Neuronal stem cell (in vitro differentiated cells): ENCODE measurements around the gene PPOX.

Experiments
- DNase-seq: peaks from one replicate; pipeline ENCODE4 v3.0.0-alpha.2; 2013; ENCODE audit warnings: low spot score
- H2AFZ ChIP-seq: one replicate; pipeline ENCODE4 v1.6.1; 2013; ENCODE audit warnings: mild to moderate bottlenecking, low read length, inconsistent platforms
- H2AK5ac ChIP-seq: 2 replicates; pipeline ENCODE4 v1.6.1; 2013; ENCODE audit warnings: low read depth, mild to moderate bottlenecking, inconsistent platforms, low read length, moderate library complexity, mixed read lengths
- H2BK120ac ChIP-seq: 2 replicates; pipeline ENCODE4 v1.6.1; 2013; ENCODE audit warnings: low read depth, mild to moderate bottlenecking, inconsistent platforms, low read length, moderate library complexity, mixed read lengths
- H2BK12ac ChIP-seq: one replicate; pipeline ENCODE4 v1.6.1; 2013; ENCODE audit warnings: low read length, inconsistent platforms
- H2BK15ac ChIP-seq: 2 replicates; pipeline ENCODE4 v1.6.1; 2013; ENCODE audit warnings: mild to moderate bottlenecking, low read length, inconsistent platforms, mixed read lengths
- H2BK5ac ChIP-seq: one replicate; pipeline ENCODE4 v1.6.1; 2013; ENCODE audit warnings: inconsistent platforms, mild to moderate bottlenecking, low read length, moderate library complexity
- H3K14ac ChIP-seq: one replicate; pipeline ENCODE4 v1.6.1; 2013; ENCODE audit warnings: low read length, inconsistent platforms
- H3K18ac ChIP-seq: 2 replicates; pipeline ENCODE4 v1.6.1; 2013; ENCODE audit warnings: low read length, inconsistent platforms
- H3K23ac ChIP-seq: 2 replicates; pipeline ENCODE4 v1.6.1; 2013; ENCODE audit warnings: low read depth, mild to moderate bottlenecking, mixed read lengths, low read length, inconsistent platforms; ENCODE audit not compliant: poor library complexity
- H3K27ac ChIP-seq: replicated peaks from 3 replicates; pipeline ENCODE4 v1.5.1; 2013; ENCODE audit warnings: low read length, inconsistent platforms
- H3K27me3 ChIP-seq, 3 experiments: 2 replicates each; pipeline ENCODE4 v1.6.1; 2013; ENCODE audit warnings: low read length in 3 of 3, mild to moderate bottlenecking in 2 of 3, inconsistent platforms in 1 of 3, low read depth in 1 of 3, mixed read lengths in 1 of 3, moderate library complexity in 1 of 3; ENCODE audit not compliant: control insufficient read depth in 3 of 3, insufficient read depth in 3 of 3
- H3K36me3 ChIP-seq, 2 donors: replicated peaks in 1 of 2; 2 replicates each; pipeline ENCODE4 v1.6.1; 2013; ENCODE audit warnings: low read length in 2 of 2; ENCODE audit not compliant: control insufficient read depth in 2 of 2, insufficient read depth in 2 of 2
- H3K4ac ChIP-seq: 2 replicates; pipeline ENCODE4 v1.6.1; 2013; ENCODE audit warnings: inconsistent platforms, mild to moderate bottlenecking, low read length, moderate library complexity
- H3K4me1 ChIP-seq, 2 donors: 1 replicate in 1 of 2; 2 replicates in 1 of 2; pipeline ENCODE4 v1.6.1; 2013; ENCODE audit warnings: low read length in 2 of 2, low read depth in 1 of 2; ENCODE audit not compliant: control insufficient read depth in 2 of 2, insufficient read depth in 1 of 2
- H3K4me2 ChIP-seq: one replicate; pipeline ENCODE4 v1.6.1; 2013; ENCODE audit warnings: mild to moderate bottlenecking, low read length, inconsistent platforms; ENCODE audit not compliant: insufficient read depth, poor library complexity, severe bottlenecking
- H3K4me3 ChIP-seq, 2 donors: 2 replicates each; pipeline ENCODE4 v1.5.1; 2013; ENCODE audit warnings: low read length in 2 of 2, mild to moderate bottlenecking in 2 of 2, inconsistent platforms in 1 of 2, moderate library complexity in 1 of 2
- H3K79me1 ChIP-seq: one replicate; pipeline ENCODE4 v1.6.1; 2013; ENCODE audit warnings: low read depth, mild to moderate bottlenecking, inconsistent platforms, low read length, moderate library complexity
- H3K9ac ChIP-seq: one replicate; pipeline ENCODE4 v1.6.1; 2013; ENCODE audit warnings: mild to moderate bottlenecking, low read depth, low read length, inconsistent platforms; ENCODE audit not compliant: poor library complexity
- H3K9me3 ChIP-seq, 2 donors: replicated peaks in 1 of 2; 2 replicates each; pipeline versions ENCODE3 to v1.6.1; 2013; ENCODE audit warnings: low read length in 2 of 2, mild to moderate bottlenecking in 2 of 2, inconsistent platforms in 1 of 2, low read depth in 1 of 2, mixed read lengths in 1 of 2, moderate library complexity in 1 of 2; ENCODE audit not compliant: control insufficient read depth in 2 of 2, insufficient read depth in 1 of 2
- H4K8ac ChIP-seq: one replicate; pipeline ENCODE4 v1.6.1; 2013; ENCODE audit warnings: low read depth, mild to moderate bottlenecking, inconsistent platforms, low read length, moderate library complexity
- H4K91ac ChIP-seq: one replicate; pipeline ENCODE4 v1.6.1; 2013; ENCODE audit warnings: low read length, low read depth, mild to moderate bottlenecking, inconsistent platforms; ENCODE audit not compliant: poor library complexity
- WGBS, 2 donors: extraction: QIAGEN DNeasy Blood & Tissue Kit; methylation state at CpG; one replicate each; pipeline ENCODE4 v1.1.7; 2013; ENCODE audit warnings: missing lambda C conversion rate in 2 of 2, mixed read lengths in 1 of 2; ENCODE audit not compliant: insufficient read length in 2 of 2, insufficient replicate concordance in 1 of 2; ENCODE audit errors: extremely low coverage in 2 of 2; 5-methylcytosine and 5-hydroxymethylcytosine counted together

PPOX gene

DNA sequence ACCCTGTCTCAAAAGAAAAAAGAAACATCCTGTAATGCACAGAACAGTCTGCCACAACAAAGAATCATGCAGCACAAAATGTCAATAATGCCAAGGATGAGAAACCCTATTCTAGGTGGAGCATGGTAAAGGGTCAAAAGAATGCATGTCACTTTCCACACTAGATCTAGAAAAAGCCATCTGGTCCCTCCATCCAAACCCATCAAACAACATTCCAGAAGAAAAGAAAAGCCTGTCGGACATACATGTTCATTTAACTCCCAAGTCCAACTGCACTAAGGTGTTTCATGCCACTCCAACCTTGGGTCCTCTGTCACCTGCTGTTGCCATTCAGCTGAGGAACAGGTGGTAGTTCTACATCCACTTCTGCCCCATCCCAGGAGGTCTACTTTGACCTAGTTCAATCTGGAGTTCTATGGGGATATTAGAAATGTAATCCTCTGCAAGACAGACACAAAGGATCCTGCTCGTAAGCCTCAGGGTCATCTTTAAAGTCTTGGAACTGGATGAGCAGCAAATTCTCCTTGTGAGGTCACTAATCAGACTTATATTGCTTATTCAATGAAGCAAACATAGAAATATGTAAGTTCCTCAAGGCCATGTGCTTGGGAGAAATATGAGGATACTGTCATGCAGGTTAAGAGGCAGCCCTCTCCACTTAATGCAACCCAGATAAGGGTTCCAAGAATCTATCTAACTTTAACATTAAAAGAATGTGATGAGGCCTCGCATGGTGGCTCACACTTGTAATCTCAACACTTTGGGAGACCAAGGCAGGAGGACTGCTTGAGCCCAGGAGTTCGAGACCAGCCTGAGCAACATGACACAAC, 37.4 kb upstream of the PPOX start:
- Histone ChIP-seq H3K27me3 (no peaks in the 10 kb centered on the region), H3K27ac (no peak overlapping the region), H2BK12ac (no peak overlapping the region), H3K4me1 (peaks cover 3 to 15% of the 10 kb centered on the region in 2 donors), H3K18ac (no peak overlapping the region), H3K79me1 (peaks cover 5% of the 10 kb centered on the region), H4K8ac (no peak overlapping the region), H4K91ac (no peak overlapping the region), H2BK5ac (no peak overlapping the region), H3K9ac (no peak overlapping the region), H3K4ac (no peak overlapping the region), H2BK15ac (no peak overlapping the region), H3K23ac (no peak overlapping the region), H2BK120ac (no peak overlapping the region), H2AK5ac (no peak overlapping the region), H2AFZ (no peak overlapping the region), H3K4me3 (no peak overlapping the region), H3K14ac (no peak overlapping the region), H3K9me3 (no peaks in the 10 kb centered on the region), H3K4me2 (no peak overlapping the region), H3K36me3 (peaks cover 25 to 65% of the 10 kb centered on the region in 2 donors)
- DNase-seq = no peak
- no CpG with 5 or more reads among the region's 4 CpGs for WGBS, 2 donors

DNA sequence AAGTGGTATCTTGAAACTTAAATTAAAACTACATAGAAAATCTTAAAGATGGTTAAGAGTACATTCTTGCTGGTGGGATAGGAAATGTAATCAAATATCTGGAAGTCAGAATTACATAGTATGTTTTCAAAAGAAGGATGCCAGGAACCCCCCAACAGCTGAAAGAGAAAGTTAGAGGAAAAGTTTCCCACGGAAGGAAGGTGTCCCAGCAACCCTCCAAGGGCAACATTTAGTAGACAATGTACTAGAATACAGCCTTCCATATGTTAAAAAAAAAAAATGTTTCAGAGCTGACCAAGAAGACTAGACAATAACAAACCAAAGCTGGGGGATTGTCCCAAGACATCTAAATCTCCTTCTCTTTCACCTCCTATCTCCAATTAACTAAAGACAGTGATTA, 36.0 kb upstream of the PPOX start:
- no peak overlapping the region for H2BK5ac ChIP-seq
- H2AFZ ChIP-seq = no peak overlapping the region
- peaks cover 5% of the 10 kb centered on the region for H3K79me1 ChIP-seq
- no CpG with 5 or more reads among the region's 1 CpG for WGBS, 2 donors
- no peak overlapping the region for H3K23ac ChIP-seq
- H2BK15ac ChIP-seq = no peak overlapping the region
- H3K14ac ChIP-seq = no peak overlapping the region
- no peaks in the 10 kb centered on the region for H3K9me3 ChIP-seq
- peaks cover 3 to 15% of the 10 kb centered on the region in 2 donors for H3K4me1 ChIP-seq
- no peak overlapping the region for H2BK12ac ChIP-seq
- no peak overlapping the region for H3K9ac ChIP-seq
- no peak overlapping the region for H3K27ac ChIP-seq
- no peak overlapping the region for H3K4me3 ChIP-seq
- no peak overlapping the region for H4K8ac ChIP-seq
- no peak overlapping the region for H3K4ac ChIP-seq
- no peak for DNase-seq
- H3K36me3 ChIP-seq = peaks cover 19 to 50% of the 10 kb centered on the region in 2 donors
- no peak overlapping the region for H3K18ac ChIP-seq
- H2BK120ac ChIP-seq = no peak overlapping the region
- no peak overlapping the region for H4K91ac ChIP-seq
- no peak overlapping the region for H3K4me2 ChIP-seq
- H3K27me3 ChIP-seq = no peaks in the 10 kb centered on the region
- H2AK5ac ChIP-seq = no peak overlapping the region

DNA sequence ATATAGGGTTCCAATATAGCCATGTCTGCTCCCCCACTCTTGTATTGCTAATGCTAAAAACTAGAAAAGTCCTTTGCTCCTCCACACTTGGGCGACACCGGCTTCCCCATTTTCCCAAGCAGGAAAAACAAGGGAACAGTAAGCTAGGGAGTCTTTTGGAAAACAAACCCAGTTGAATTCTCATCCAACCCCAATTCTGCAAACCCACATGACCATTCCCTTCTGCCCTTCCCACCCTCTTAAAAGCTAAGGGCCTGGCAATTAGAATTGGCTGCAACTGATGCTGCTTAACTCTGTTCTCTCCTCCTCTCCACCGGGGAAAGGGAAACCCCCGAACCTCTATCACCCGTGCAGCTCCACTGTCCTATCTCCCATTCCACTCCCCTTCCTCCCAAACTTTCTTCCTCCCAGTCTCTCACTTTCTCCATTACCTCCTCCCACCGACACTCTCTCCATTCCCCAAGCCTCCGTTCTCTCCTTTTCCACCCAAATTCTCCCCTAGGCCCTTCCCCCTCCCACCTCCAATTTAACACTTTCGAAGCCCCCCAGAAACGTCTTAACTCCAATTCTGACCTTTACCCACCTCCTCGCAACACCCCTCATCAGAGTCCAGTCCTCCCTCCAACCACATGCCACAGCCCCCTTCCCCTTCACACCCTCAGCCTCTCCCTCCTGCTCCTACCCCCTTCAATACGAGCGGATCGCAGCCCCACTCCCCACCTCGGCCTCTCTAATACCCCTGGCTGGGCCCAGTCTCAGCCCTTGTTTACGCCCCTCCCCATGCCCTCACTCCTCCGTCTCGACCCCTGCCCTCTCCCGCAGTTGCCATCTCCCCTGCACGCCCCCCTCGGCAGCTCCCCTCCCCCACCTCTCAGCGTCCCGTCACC, 34.5 kb upstream of the PPOX start:
- DNase-seq = no peak
- peak overlapping the region; percentile 78 for H2AFZ ChIP-seq
- no peak overlapping the region for H4K91ac ChIP-seq

More for the DNA sequence above, 34.5 kb upstream of the PPOX start:
- Histone ChIP-seq H3K23ac (peak overlapping the region; percentile 94), H4K8ac (no peak overlapping the region), H3K27me3 (no peaks in the 10 kb centered on the region), H3K4me2 (peak overlapping the region; percentile 83), H3K9ac (peak overlapping the region; percentile 94), H3K18ac (peak overlapping the region; percentile 93), H2AK5ac (peak overlapping the region; percentile 82), H2BK120ac (no peak overlapping the region), H3K4ac (no peak overlapping the region), H2BK5ac (peak overlapping the region; percentile 84), H3K4me3 (peak overlapping the region; percentile 74 to 94), H3K4me1 (peaks cover 3 to 15% of the 10 kb centered on the region in 2 donors), H2BK12ac (no peak overlapping the region), H2BK15ac (no peak overlapping the region), H3K79me1 (peaks cover 5% of the 10 kb centered on the region), H3K14ac (peak overlapping the region; percentile 72), H3K36me3 (peaks cover 14 to 39% of the 10 kb centered on the region in 2 donors), H3K9me3 (no peaks in the 10 kb centered on the region), H3K27ac (peak overlapping the region; percentile 88)
- no CpG with 5 or more reads among the region's 22 CpGs for WGBS, 2 donors
